Stimulated activated CD4-positive, alpha-beta T cell treated with anti-CD3 and anti-CD28 coated beads, Interleukin-1b, Interleukin-23, amount 100 ng/mL, for 4 hours (primary cell): ENCODE results near the gene TIE1.
A peak's percentile ranks its signal among the peaks of the same experiment; 100 is the strongest.

Source experiments
- DNase-seq, 2 donors: peaks; one replicate each; pipeline ENCODE4 v3.0.0-alpha.2; 2020; ENCODE audit warnings: low read depth in 2 of 2

The TIE1 gene

GRCh38 chr1:43300378-43301094 is at the start of gene TIE1:
TIE1 (plus strand) TSS chr1:43300982; CDS start chr1:43301072, 90 bp downstream.
- no peak for DNase-seq

- no peak for DNase-seq
These were observed 49.8 kb upstream of the TIE1 start for GRCh38 chr1:43251024-43251423.

- DNase-seq, result no peak
These were observed 48.6 kb upstream of the TIE1 start for GRCh38 chr1:43252225-43252624.

- DNase-seq, result no peak
These were observed 47.6 kb upstream of the TIE1 start for GRCh38 chr1:43253173-43253572.

GRCh38 chr1:43253876-43254275 is 46.9 kb upstream of the TIE1 start:
- no peak for DNase-seq

- DNase-seq, result no peak
These were observed 45.2 kb upstream of the TIE1 start for GRCh38 chr1:43255438-43256210.

GRCh38 chr1:43256675-43257570 is 43.9 kb upstream of the TIE1 start:
- no peak for DNase-seq

- no peak for DNase-seq
These were observed 42.4 kb upstream of the TIE1 start for GRCh38 chr1:43258370-43258769.

- DNase-seq, result no peak
These were observed 35.4 kb upstream of the TIE1 start for GRCh38 chr1:43265431-43265830.

- DNase-seq, result no peak
These were observed 33.9 kb upstream of the TIE1 start for GRCh38 chr1:43266881-43267280.

GRCh38 chr1:43267291-43267805 is 33.4 kb upstream of the TIE1 start:
- DNase-seq, result no peak

GRCh38 chr1:43267818-43268425 is 32.9 kb upstream of the TIE1 start:
- no peak for DNase-seq

GRCh38 chr1:43269627-43270375 is 31.0 kb upstream of the TIE1 start, which contains the start of gene TMEM125:
TMEM125 (plus strand) TSS chr1:43269983; CDS start chr1:43272723, 2,740 bp downstream.
- DNase-seq, result no peak

GRCh38 chr1:43270421-43271095 is 30.2 kb upstream of the TIE1 start:
- DNase-seq, result peak in 1 of 2 donors; percentile 6

- no peak for DNase-seq
These were observed 29.3 kb upstream of the TIE1 start for GRCh38 chr1:43271186-43272118.

- DNase-seq, result no peak
These were observed 28.6 kb upstream of the TIE1 start for GRCh38 chr1:43272161-43272560.

GRCh38 chr1:43272576-43273571 is 27.9 kb upstream of the TIE1 start:
- DNase-seq, result no peak

- no peak for DNase-seq
These were observed 27.1 kb upstream of the TIE1 start for GRCh38 chr1:43273708-43274107.
